CD4-positive, alpha-beta T cell treated with Interferon gamma for 1 hour (primary cell): ENCODE measurements around the gene CEP57L1.
A peak's percentile ranks its signal among the peaks of the same experiment; 100 is the strongest.
"Not testable (repeated sequence)": the region's sequence is repeated elsewhere in the genome, so short reads cannot be mapped to it uniquely, and the experiment has no call there.

Experiments
- DNase-seq: peaks from one replicate; pipeline ENCODE4 v3.0.0-alpha.2; 2020

The CEP57L1 gene

GRCh38 chr6:109117346-109118035 lies 22.2 kb downstream of the CEP57L1 start:
- peak; percentile 24 for DNase-seq

GRCh38 chr6:109118337-109118736 lies 23.0 kb downstream of the CEP57L1 start:
- no peak for DNase-seq

GRCh38 chr6:109118871-109119354 lies 23.6 kb downstream of the CEP57L1 start:
- no peak for DNase-seq

- no peak for DNase-seq
Observed at GRCh38 chr6:109121411-109121810, 26.1 kb downstream of the CEP57L1 start.

- DNase-seq, result no peak
Observed at GRCh38 chr6:109124219-109124618, 28.9 kb downstream of the CEP57L1 start.

- DNase-seq, result no peak
Observed at GRCh38 chr6:109125504-109125903, 30.2 kb downstream of the CEP57L1 start.

- no peak for DNase-seq
Observed at GRCh38 chr6:109130065-109130464, 34.8 kb downstream of the CEP57L1 start.

- not testable (repeated sequence) for DNase-seq
Observed at GRCh38 chr6:109135600-109135999, 40.3 kb downstream of the CEP57L1 start.

GRCh38 chr6:109136039-109136438 lies 40.7 kb downstream of the CEP57L1 start:
- DNase-seq, result not testable (repeated sequence)

- DNase-seq, result not testable (repeated sequence)
Observed at GRCh38 chr6:109136530-109136929, 41.2 kb downstream of the CEP57L1 start.

- no peak for DNase-seq
Observed at GRCh38 chr6:109139109-109139508, 43.8 kb downstream of the CEP57L1 start.

- DNase-seq, result not testable (repeated sequence)
Observed at GRCh38 chr6:109142067-109142466, 46.8 kb downstream of the CEP57L1 start.

- no peak for DNase-seq
Observed at GRCh38 chr6:109143191-109143590, 47.9 kb downstream of the CEP57L1 start.

GRCh38 chr6:109148251-109148650 lies 52.9 kb downstream of the CEP57L1 start:
- not testable (repeated sequence) for DNase-seq

- not testable (repeated sequence) for DNase-seq
Observed at GRCh38 chr6:109148716-109149115, 53.4 kb downstream of the CEP57L1 start.

- DNase-seq, result no peak
Observed at GRCh38 chr6:109153752-109154151, 58.4 kb downstream of the CEP57L1 start.

GRCh38 chr6:109164331-109164730 lies 69.0 kb downstream of the CEP57L1 start:
- no peak for DNase-seq

- no peak for DNase-seq
Observed at GRCh38 chr6:109165392-109165974, 70.2 kb downstream of the CEP57L1 start.

GRCh38 chr6:109166673-109167072 lies 71.4 kb downstream of the CEP57L1 start:
- DNase-seq, result no peak

- no peak for DNase-seq
Observed at GRCh38 chr6:109167562-109167961, 72.3 kb downstream of the CEP57L1 start.

GRCh38 chr6:109170333-109170732 lies 75.0 kb downstream of the CEP57L1 start:
- DNase-seq, result no peak

- DNase-seq, result no peak
Observed at GRCh38 chr6:109172101-109172746, 76.9 kb downstream of the CEP57L1 start.

- DNase-seq, result no peak
Observed at GRCh38 chr6:109174916-109175315, 79.6 kb downstream of the CEP57L1 start.

- no peak for DNase-seq
Observed at GRCh38 chr6:109178921-109179320, 83.6 kb downstream of the CEP57L1 start.
